ENCODE measurements around the gene CCDC157. TPM values are rescaled to one million over a fixed set of nuclear protein-coding genes. Genes with fewer than 3 reads are reported as not detected.

Gene CCDC157
- total RNA-seq, 1 donor from 2014 or later, result 12.1 TPM

GRCh38 chr22:30354644-30355043 lies 2.2 kb upstream of the CCDC157 start:
- DNase-seq (ENCODE audit: low read depth), result no peak

- no peak for DNase-seq (ENCODE audit: low read depth)
Measured at GRCh38 chr22:30357236-30357570, 396 bp downstream of the CCDC157 start.

GRCh38 chr22:30357650-30358215 lies 926 bp downstream of the CCDC157 start:
- no peak for DNase-seq (ENCODE audit: low read depth)

GRCh38 chr22:30358541-30358940 lies 1.7 kb downstream of the CCDC157 start:
- no peak for DNase-seq (ENCODE audit: low read depth)

GRCh38 chr22:30361916-30362650 lies 5.3 kb downstream of the CCDC157 start:
- no peak for DNase-seq (ENCODE audit: low read depth)

GRCh38 chr22:30362651-30363281 lies 6.0 kb downstream of the CCDC157 start:
- DNase-seq (ENCODE audit: low read depth), result no peak

GRCh38 chr22:30365891-30366290 lies 9.1 kb downstream of the CCDC157 start:
- DNase-seq (ENCODE audit: low read depth), result no peak

- DNase-seq (ENCODE audit: low read depth), result no peak
Measured at GRCh38 chr22:30368420-30368819, 11.6 kb downstream of the CCDC157 start.

- no peak for DNase-seq (ENCODE audit: low read depth)
Measured at GRCh38 chr22:30370641-30371230, 13.9 kb downstream of the CCDC157 start.

GRCh38 chr22:30371321-30371720 lies 14.5 kb downstream of the CCDC157 start:
- no peak for DNase-seq (ENCODE audit: low read depth)

GRCh38 chr22:30371981-30372380 lies 15.2 kb downstream of the CCDC157 start:
- DNase-seq (ENCODE audit: low read depth), result no peak

GRCh38 chr22:30372915-30373314 lies 16.1 kb downstream of the CCDC157 start:
- DNase-seq (ENCODE audit: low read depth), result no peak

- DNase-seq (ENCODE audit: low read depth), result no peak
Measured at GRCh38 chr22:30373331-30374325, 16.8 kb downstream of the CCDC157 start.

GRCh38 chr22:30375312-30375849 lies 18.6 kb downstream of the CCDC157 start:
- DNase-seq (ENCODE audit: low read depth), result no peak

- DNase-seq (ENCODE audit: low read depth), result no peak
Measured at GRCh38 chr22:30380011-30380410, 23.2 kb downstream of the CCDC157 start.

- no peak for DNase-seq (ENCODE audit: low read depth)
Measured at GRCh38 chr22:30381264-30381663, 24.5 kb downstream of the CCDC157 start.

GRCh38 chr22:30382340-30382739 lies 25.5 kb downstream of the CCDC157 start:
- no peak for DNase-seq (ENCODE audit: low read depth)

- DNase-seq (ENCODE audit: low read depth), result no peak
Measured at GRCh38 chr22:30383061-30383460, 26.3 kb downstream of the CCDC157 start.

GRCh38 chr22:30385942-30386341 lies 29.1 kb downstream of the CCDC157 start:
- no peak for DNase-seq (ENCODE audit: low read depth)

GRCh38 chr22:30386608-30386959 lies 29.8 kb downstream of the CCDC157 start:
- no peak for DNase-seq (ENCODE audit: low read depth)

All from renal cortical epithelial cell (primary cell).